Bone marrow (tissue), 2 donors: ENCODE measurements around the gene KLF16.

Source experiments
- DNase-seq, 2 donors: peaks; one replicate each; lab custom pipeline; 2025; lab: John Stamatoyannopoulos, UW

Gene KLF16

GRCh38 chr19:1841209-1841924 is 22.0 kb downstream of the KLF16 start:
- no peak for DNase-seq

GRCh38 chr19:1840541-1841115 is 22.8 kb downstream of the KLF16 start:
- no peak for DNase-seq

- no peak for DNase-seq
Measured at GRCh38 chr19:1839658-1840540, 23.5 kb downstream of the KLF16 start.

GRCh38 chr19:1837625-1838105 is 25.7 kb downstream of the KLF16 start:
- peak in 1 of 2 donors; percentile 7 for DNase-seq

- no peak for DNase-seq
Measured at GRCh38 chr19:1837222-1837565, 26.2 kb downstream of the KLF16 start.

- no peak for DNase-seq
Measured at GRCh38 chr19:1836458-1837221, 26.7 kb downstream of the KLF16 start.

GRCh38 chr19:1833540-1833939 is 29.8 kb downstream of the KLF16 start:
- no peak for DNase-seq

- no peak for DNase-seq
Measured at GRCh38 chr19:1832046-1832663, 31.2 kb downstream of the KLF16 start.

GRCh38 chr19:1830978-1831377 is 32.4 kb downstream of the KLF16 start:
- no peak for DNase-seq

GRCh38 chr19:1830568-1830967 is 32.8 kb downstream of the KLF16 start:
- DNase-seq: no peak

- DNase-seq: no peak
Measured at GRCh38 chr19:1829958-1830357, 33.4 kb downstream of the KLF16 start.

GRCh38 chr19:1828279-1829238 is 34.8 kb downstream of the KLF16 start:
- no peak for DNase-seq

- DNase-seq: no peak
Measured at GRCh38 chr19:1827566-1828278, 35.7 kb downstream of the KLF16 start.

GRCh38 chr19:1826557-1827521 is 36.5 kb downstream of the KLF16 start:
- no peak for DNase-seq

GRCh38 chr19:1825909-1826556 is 37.3 kb downstream of the KLF16 start:
- peak in 1 of 2 donors; percentile 36 for DNase-seq

GRCh38 chr19:1824252-1824622 is 39.1 kb downstream of the KLF16 start:
- no peak for DNase-seq

GRCh38 chr19:1823539-1824251 is 39.7 kb downstream of the KLF16 start:
- no peak for DNase-seq
